NCI-H82 (cell line): ENCODE results near the gene EYS.

Experiments
- DNase-seq: peaks from one replicate; lab custom pipeline; 2025; lab: John Stamatoyannopoulos, UW

EYS gene

DNA sequence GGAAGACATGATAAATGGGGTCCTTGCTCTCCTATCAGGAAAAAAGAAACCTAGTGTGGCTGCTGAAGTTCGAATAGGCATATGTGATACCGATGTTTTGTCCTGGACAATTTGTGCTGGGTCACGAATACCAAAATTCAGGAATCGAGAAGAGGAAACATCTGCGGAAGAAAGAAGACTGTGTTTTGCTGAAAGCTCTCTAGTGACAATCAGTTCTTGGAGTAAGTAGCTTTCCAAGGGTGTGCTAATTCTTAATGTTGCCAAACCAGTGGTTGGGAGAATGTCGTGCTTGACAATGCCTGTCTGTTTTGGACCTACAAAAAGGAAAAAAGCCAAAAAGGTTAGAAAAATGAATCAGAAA lies 1115.4 kb downstream of the EYS start:
- no peak for DNase-seq

GRCh38 chr6:64590965-64591675 lies 1115.9 kb downstream of the EYS start:
- DNase-seq: no peak

- no peak for DNase-seq
These were observed 1117.1 kb downstream of the EYS start for GRCh38 chr6:64589961-64590360.

GRCh38 chr6:64580346-64580745 lies 1126.7 kb downstream of the EYS start:
- DNase-seq: no peak

DNA sequence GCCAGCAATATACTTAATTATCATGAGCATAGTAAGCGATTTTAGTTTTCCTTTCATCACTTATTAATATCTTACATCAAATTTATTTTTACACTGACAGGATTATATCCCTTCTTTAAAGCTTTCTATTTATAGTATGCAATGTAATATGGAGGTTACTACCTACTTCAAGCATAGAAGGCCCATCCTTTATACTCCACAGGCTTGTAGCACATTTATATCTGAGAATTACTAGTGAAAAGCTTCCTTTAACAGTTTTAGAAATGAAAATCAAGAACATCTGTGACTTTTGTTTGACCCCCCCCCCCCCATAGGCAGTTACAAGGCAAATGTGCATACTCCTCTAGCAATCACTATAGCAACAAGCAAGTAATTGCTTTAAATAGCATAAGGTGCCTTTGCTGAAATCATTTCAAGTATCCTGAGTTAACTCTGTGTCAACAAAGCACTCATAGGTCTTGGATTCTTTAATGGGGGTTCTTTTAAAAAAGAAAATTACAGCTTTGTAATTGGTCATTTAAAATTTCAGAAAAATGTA lies 1153.7 kb downstream of the EYS start:
- DNase-seq: no peak

DNA sequence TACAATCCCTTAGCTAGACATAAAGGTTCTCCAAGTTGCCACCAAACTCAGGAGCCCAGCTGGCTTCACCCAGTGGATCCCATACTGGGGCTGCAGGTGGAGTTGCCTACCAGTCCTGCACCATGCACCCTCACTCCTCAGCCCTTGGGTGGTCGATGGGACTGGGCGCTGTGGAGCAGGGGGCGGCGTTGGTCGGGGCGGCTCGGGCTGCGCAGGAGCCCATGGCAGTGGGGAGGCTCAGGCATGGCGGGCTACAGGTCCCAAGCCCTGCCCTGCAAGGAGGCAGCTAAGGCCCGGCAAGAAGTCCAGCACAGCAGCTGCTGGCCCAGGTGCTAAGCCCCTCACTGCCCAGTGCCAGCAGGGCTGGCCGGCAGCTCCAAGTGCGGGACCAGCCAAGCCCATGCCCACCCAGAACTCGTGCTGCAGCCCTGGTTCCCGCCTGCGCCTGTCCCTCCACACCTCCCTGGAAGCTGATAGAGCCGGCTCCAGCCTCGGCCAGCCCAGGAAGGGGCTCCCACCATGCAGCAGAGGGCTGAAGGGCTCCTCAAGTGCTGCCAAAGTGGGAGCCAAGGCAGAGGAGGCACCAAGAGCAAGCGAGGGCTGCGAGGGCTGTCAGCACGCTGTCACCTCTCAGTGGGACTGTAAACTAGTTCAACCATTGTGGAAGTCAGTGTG lies 1159.3 kb downstream of the EYS start:
- no peak for DNase-seq

GRCh38 chr6:64539917-64540316 lies 1167.1 kb downstream of the EYS start:
- no peak for DNase-seq

- no peak for DNase-seq
These were observed 1168.3 kb downstream of the EYS start for GRCh38 chr6:64538722-64539121.

DNA sequence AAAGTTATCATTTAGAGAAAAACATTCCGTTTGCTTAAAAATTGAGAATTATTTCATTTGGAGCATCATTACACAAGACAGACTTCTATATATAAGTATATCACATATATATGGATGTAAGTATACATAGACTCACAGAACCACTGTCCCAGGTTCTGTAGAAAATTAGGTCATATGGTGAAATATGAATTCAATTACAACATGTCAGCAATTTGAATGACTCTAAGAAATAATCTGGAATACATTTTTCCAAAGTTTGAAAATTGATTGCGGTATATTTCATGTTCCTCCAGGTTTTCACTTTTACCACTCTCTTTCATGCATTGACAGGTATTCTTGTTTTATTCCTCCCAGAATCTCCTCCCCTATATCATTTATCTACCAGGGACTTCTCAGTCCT lies 1179.1 kb downstream of the EYS start:
- no peak for DNase-seq

GRCh38 chr6:64522859-64523258 lies 1184.2 kb downstream of the EYS start:
- DNase-seq: no peak

- DNase-seq: no peak
These were observed 1187.0 kb downstream of the EYS start for GRCh38 chr6:64520050-64520449.

DNA sequence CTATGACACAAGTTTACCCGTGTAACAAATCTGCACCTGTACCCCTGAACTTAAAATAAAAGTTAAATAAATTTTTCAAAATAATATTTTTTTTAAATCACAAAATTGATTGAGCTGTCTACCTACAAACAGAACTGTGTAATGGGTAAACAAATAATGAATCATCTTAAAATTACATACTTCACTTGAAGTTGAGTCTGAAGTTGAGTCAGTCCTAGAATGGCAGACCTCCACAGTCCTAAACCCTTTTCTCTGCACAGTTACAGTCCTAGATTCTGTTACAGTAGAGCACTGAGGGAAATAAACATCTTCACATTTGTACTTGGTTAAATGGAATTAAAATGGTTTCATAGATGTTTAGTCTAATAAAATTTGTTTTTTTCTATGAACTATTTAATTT lies 1190.6 kb downstream of the EYS start:
- DNase-seq: no peak

DNA sequence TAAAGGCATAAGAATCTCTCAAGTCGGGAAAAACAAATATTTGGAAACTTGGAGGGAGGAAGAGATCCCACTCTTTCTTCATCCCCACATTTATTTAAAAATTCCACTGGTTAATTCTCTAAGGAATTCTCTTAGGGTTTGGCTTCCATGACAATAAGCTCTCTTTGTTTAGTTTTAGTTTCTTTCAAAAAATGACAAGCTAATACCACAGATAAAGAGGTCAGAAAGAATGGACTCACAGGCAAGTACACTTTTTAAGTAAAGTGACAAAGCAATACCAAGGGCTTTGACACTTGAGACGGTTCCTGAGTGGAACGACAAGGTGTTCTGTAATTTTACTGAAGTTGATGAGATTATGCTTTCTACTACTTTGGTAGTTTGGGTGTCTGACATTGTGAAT lies 1199.4 kb downstream of the EYS start:
- DNase-seq: no peak

DNA sequence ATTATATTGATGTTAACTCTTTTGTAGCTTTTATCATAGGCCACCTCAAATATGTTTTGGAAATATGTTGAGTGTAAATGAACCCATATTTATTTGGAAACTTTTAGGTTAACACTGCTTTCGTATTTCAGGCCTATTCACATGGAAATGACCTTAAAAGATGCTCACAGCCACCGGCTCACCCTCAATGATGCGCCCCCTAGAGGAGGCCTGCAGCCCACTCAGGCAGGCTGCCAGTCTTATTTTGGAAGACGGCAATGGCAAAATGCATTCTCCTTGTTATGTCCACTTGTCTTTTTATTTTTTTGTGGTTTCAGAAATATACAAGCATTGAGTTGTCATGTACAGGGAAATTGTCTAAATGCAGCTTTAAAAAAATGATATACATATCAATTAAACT lies 1201.7 kb downstream of the EYS start:
- peak; percentile 36 for DNase-seq

- no peak for DNase-seq
These were observed 1202.5 kb downstream of the EYS start for GRCh38 chr6:64504503-64504902.

GRCh38 chr6:64502801-64503200 lies 1204.2 kb downstream of the EYS start:
- no peak for DNase-seq

DNA sequence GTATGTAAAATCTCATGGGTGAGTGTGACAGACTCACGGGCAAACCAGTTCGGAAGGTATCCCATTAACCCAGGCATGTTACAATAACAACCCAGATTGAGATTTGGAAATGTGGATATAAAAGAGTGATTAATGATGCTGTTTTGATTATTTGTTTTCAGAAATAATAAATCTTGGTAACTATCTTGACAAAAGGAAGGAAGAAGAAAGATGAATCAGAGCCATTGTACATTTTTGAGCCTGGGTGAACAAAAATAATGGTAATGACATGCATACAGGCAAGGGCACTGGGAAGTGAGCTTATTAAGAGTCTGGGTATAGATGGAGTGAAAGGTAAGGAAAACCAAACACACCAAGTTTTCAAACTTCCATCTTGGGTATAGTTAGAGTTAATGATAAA lies 1209.4 kb downstream of the EYS start:
- DNase-seq: no peak

DNA sequence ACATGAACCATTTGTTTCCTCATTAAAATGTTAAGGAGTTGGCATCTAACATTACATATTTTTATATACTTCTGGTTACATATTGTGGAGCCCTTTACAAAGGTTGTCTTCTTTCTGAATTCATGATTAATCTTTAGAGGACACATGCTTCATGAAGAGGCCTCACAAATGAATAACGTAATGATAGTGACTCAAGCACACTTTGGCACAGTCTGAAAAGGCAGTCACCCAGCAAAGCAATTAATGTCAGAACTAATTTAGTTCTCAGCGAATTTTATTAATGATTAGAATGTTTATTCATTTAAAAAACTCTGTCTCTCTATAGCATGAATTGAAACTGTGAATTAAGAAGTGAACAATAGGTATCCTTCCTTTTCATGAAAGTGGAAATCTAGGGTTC lies 1217.3 kb downstream of the EYS start:
- no peak for DNase-seq

GRCh38 chr6:64486578-64487351 lies 1220.3 kb downstream of the EYS start:
- peak; percentile 7 for DNase-seq

- no peak for DNase-seq
These were observed 1223.0 kb downstream of the EYS start for GRCh38 chr6:64483956-64484499.

- DNase-seq: no peak
These were observed 1224.4 kb downstream of the EYS start for GRCh38 chr6:64482631-64483030.

DNA sequence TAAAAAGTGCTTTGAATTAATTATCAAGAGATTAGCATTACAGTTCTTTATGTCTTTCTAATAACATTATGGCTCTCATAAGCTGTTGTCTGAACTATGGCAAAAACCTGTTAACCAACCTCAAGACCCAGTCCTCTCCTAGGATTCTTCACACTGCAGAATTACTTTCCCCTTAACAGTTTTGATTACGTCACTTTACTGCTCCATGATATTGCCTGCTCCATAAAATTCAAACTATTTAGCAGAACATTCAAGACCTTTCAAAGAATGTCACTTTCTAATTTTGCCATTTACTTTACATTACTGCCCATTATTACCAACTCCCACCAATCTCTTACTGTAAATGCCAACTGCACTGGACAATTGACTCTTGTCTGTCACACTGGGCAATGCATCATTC lies 1227.9 kb downstream of the EYS start:
- peak; percentile 15 for DNase-seq

DNA sequence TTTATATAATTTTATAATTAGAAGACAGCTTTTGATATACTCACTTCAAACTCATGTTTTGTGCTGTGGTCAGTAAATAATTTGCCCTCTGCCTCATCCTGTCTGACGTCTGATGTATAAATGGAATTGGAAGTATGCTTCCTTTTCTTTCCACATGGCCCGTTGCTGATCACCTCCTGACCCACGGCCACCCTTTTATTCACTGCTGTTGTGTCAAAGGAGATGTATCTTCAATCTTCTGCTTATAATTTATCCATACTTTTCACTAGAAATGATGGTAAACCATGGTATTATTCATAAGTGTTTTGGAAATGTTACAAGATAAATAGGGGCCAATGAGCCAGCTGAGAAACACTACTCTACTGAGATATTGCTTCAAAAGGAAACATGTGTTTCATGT lies 1229.6 kb downstream of the EYS start:
- DNase-seq: no peak
